GM19452 (cell line): ENCODE measurements around the gene RNF34.
"Not testable (repeated sequence)": the region's sequence is repeated elsewhere in the genome, so short reads cannot be mapped to it uniquely, and the experiment has no call there.

Experiments
- ATAC-seq: cut with Tn5 transposase; IDR thresholded peaks from one replicate; pipeline ENCODE4 v1.9.1; 2021; ENCODE audit not compliant: unreplicated experiment

RNF34 gene, protein sequence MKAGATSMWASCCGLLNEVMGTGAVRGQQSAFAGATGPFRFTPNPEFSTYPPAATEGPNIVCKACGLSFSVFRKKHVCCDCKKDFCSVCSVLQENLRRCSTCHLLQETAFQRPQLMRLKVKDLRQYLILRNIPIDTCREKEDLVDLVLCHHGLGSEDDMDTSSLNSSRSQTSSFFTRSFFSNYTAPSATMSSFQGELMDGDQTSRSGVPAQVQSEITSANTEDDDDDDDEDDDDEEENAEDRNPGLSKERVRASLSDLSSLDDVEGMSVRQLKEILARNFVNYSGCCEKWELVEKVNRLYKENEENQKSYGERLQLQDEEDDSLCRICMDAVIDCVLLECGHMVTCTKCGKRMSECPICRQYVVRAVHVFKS

DNA sequence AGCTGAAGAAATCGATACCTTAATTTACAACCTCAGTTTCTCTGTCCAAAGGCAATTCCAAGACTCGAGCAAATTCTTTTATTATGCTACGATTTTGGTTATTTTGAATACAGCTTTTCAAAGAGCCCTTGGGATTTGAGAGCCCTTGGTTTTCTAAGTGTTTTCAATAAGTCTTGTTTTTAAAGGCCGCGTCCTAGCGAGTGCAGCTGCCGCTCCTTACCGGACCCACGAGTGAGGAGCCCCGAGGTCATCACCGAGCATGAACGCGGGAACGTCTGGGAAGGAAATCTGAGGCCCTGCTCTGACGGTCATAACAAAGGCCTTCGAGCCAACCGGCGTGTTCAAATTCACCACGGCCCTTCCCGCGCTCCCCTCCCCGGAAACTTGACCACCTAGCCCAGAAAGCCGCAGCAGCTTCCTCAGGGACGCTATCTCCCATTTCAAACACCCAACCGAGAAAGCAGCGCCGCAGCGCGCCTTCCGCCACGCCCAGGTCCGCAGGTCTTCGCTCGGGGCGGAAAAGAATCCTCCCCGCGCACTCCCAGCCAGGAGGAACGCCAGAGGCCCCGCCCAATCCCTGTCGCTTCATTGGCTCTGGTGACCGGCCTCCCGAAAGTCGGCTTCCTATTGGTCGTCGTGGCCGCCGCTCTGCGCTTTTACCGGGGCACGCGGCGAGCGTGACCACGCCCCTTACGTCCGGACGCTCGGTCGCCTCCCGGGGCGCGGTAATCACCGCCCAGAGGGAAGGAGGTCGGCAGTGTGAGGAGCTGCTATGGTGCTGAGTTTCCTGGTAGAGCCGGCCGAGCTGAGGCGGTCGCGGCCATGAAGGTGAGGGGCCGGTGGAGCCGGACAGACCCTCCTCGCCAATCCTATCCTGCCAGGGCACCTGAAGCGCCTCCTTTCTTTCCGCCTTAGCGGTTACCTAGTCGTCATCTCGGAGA, at the start of gene RNF34:
Gene RNF34 (plus strand): TSS at position 728 of the 941 bp plus-strand sequence. CDS start 95 bp downstream, at position 823.
- ATAC-seq: peak; percentile 94

DNA sequence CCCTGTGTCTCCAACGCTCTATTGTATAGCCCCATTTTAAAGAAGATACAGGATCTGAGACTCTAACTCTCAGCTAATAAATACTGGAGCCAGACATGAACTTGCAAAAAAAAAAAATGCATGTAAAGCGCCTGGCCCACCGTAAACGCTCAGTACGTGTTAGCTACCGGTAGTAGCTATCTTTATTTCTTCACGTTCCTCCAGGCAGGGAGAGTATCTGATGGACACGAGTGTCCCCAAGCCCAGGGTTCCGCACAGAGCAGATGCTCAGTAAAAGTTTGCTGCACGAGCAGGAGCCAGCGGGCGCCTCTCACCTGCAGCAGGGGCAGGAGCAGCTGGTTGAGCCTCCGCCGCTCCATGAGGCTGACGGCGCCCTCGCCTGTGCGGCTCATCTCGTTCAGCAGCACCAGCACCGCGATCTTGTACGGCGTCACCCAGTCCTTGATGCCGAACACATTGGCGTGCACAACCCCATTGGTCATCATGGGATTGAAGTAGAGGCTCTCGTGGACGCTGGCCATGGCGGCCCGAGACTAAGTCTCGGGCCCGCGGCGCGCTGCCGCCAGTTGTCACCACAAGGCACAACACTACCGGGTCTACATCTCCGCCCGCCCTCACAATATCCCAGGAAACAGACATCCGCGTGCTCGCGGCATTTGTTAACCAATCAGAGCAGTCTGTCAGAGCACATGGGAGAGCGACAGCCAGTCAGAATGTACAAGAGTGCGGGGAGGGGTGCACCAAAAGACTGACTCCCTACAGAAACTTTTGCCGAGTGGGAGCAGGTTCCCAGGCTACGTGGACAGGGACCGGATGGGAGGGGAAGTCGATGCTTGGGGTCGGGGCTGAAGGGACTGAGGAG, 47.9 kb upstream of the RNF34 start, which contains the start of gene ANAPC5:
Gene ANAPC5 (minus strand): TSS at position 592 of the 862 bp plus-strand sequence. CDS start 71 bp downstream, at position 521.
- ATAC-seq: peak; percentile 97

DNA sequence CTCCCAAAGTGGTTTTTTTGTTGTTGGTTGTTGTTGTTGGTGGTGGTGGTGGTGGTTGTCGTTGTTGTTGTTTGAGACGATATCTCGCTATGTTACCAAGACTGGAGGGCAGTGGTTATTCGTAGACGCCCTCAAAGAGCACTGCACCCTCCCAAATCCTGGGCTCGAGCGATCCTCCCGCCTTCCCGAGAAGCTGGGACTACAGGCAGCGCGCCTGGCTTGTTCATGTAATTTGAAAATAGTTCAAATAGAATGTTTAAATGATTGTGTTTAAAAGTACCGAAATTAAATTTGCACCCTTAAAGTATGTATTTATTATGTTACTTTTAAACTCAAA, 47.3 kb upstream of the RNF34 start:
- ATAC-seq: no peak

DNA sequence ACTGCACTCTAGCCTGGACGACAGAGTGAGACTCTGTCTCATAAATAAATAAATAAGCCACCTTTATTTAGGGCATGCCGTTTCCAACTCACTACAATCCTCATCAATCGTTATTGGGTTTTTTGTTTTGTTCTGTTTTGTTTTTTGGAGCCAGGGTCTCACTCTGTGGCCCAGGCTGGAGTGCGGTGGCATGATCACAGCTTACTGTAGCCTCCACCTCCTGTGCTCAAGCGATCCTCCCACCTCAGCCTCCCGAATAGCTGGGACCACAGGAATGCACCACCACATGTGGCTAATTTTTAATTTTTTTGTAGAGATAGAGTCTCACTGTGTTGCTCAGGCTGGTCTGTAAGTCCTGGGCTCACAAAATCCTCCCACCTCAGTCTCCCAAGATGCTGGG, 44.1 kb upstream of the RNF34 start:
- no peak for ATAC-seq

DNA sequence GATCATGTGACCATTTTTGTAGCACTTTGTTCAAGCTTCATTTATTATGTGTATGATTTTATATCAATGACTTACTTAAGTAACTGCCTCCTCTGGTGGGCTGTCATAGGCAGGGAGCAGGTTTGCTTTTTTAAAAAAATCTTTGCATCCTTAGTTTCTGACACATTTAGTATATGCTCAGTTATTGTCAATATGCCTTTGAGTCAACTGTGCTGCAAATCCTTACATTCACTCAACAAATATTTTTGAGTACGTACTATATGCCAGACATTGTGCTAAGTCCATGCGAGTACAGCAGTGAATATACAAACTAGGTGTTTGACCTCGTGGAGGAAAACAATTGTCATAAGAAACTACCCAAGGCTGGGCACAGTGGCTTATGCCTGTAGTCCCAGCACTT, 43.3 kb upstream of the RNF34 start:
- ATAC-seq: no peak

DNA sequence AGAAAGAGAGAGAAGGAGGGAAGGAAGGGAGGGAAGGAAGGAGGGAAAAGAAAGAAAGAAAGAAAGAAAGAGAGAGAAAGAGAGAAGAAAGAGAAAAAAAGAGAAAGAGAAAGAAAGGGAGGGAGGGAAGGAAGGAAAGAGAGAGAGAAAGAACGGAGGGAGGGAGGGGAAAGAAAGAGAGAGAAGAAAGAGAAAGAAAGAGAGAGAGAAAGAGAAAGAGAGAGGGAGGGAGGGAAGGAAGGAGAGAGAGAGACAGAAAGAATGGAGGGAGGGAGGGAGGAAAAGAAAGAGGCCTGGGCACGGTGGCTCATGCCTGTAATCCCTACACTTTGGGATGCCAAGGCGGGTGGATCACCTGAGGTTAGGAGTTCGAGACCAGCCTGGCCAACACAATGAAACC, 42.6 kb upstream of the RNF34 start:
- ATAC-seq: no peak

DNA sequence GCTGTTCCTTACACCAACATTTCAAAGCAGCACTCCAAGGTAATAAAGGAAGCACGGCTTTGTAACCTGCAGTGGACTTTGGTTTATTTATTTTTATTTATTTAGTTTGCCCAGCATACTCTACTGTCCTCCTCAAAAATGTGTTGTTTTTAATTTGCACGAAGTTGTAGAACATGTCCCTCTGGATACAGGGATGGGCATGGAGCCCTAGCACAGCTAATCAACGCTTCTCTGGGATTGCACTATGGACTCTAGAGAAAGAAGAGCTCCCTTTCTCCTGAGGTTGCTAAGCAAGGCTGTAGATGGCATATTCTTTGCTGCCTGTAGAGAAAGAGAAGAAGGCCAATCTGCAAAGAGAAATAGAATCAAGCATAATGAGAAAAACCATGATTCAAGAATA, 41.8 kb upstream of the RNF34 start:
- ATAC-seq: no peak

DNA sequence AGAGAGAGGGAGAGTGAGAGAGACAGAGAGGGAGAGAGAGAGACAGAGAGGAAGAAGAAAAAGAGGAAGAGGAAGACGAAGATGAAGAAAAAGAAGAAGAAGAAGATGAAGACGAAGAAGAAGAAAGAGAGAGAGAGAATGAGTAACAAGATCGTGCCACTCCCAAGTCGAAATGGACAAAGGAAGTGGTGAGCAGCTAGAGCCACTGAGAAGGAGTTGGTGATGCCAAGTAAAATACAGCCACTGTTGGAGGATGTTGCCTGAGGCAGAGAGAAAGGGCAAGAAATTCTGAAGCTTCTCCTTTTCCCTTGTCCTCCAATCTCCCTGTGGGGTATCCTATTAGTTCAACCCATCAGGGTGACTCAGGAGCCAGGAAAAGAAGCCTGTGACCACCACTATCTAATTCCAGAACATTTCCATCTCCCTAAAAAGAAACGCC, 35.2 kb upstream of the RNF34 start:
- no peak for ATAC-seq

DNA sequence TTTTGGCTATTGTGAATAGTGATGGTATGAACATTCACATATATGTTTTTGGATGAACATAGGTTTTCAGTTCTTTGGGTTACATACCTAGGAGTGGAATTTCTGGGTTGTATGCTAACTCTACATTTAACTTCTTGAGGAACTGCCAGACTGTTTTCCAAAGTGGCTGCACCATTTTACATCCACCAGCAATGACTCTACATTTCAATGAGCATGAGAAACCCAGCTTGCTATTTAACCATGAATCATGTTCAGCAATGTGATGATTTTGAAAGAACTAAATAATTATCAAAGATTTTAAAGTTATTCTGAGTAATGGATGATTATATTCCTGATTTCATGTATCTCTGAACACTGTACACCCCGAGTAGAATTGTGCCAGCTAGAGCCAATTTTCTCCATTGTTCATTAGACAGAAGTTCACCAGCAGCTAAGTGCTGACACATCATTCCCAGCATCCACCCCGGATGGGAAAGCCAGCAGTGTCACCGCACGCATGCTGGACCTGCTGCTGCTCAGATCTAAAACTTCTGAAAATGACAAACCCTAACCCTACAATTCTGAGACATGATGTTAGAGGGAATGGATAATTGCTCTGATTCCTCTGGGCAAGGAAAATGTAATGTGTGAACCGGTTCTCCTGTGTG, 34.4 kb upstream of the RNF34 start:
- ATAC-seq: no peak

DNA sequence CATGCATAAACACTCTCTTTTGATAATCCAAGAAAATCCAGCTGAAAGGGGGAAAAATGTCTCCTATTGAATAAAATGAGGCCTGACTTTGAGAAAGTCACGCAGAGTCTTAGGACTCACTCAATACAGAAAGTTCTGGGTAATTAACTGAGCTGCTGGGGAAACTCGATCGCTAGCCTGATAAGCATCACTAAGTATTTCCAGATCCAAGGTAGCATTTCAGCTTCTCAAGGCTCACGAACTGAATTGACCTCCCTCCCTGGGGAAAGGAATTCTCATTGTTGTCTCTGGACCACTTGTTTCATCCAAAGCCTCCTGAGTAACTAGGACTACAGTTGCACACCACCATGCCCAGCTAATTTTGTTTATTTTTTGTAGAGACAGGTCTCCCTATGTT, 33.9 kb upstream of the RNF34 start:
- no peak for ATAC-seq

DNA sequence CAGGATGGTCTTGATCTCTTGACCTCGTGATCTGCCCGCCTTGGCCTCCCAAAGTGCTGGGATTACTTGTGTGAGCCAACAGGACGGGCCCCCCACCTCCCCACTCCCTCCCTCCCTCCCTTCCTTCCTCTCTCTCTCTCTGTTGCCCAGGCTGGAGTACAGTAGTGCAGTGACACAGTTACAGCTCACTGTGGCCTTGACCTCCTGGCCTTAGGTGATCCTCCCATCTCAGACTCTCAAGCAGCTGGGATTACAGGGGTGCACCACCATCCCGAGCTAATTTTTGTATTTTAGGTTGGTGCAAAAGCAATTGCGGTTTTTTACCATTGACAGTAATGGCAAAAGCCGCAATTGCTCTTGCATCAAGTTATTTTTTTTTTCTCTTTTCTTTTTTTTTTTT, 28.5 kb upstream of the RNF34 start:
- ATAC-seq: no peak

DNA sequence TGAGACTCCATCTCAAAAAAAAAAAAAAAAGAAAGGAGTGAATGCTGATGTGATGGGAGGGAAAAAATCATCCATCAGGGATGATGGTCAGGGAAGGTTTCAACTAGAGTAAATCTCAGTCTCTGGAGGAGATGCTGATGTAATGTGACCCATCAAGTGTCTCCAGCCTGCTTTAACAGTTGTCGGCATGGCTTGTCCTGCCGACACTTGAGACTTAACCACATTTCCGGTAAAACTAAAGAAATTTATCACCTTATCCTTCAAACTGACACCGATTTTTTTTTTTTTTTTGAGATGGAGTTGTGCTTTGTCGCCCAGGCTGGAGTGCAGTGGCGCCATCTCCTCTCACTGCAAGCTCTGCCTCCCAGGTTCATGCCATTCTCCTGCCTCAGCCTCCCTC, 26.2 kb upstream of the RNF34 start:
- no peak for ATAC-seq

DNA sequence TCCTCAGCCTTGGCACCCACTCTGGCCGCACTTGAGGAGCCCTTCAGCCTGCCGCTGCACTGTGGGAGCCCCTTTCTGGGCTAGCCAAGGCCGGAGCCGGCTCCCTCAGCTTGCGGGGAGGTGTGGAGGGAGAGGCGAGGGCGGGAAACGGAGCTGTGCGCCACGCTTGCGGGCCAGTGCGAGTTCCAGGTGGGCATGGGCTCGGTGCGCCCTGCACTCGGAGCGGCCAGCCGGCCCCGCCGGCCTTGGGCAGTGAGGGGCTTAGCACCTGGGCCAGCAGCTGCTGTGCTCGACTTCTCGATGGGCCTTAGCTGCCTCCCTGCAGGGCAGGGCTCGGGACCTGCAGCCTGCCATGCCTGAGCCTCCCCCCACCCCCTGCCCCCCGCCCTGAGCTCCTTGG, 25.6 kb upstream of the RNF34 start:
- ATAC-seq: not testable (repeated sequence)

DNA sequence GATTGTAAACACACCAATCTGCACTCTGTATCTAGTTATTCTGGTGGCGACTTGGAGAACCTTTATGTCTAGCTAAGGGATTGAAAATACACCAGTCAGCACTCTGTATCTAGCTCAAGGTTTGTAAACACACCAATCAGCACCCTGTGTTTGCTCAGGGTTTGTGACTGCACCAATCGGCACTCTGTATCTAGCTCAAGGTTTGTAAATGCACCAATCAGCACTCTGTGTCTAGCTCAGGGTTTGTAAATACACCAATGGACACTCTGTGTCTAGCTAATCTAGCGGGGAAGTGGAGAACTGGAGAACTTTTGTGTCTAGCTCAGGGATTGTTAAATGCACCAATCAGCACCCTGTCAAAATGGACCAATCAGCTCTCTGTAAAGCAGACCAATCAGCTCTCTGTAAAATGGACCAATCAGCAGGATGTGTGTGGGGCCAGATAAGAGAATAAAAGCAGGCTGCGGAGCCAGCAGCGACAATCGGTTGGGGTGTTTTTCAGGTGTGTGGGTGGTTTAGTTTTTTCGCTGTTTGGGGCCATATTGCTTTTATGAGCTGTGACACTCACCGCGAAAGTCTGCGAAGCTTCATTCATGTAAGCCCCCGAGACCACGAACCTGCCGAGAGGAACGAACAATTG, 24.9 kb upstream of the RNF34 start:
- not testable (repeated sequence) for ATAC-seq

DNA sequence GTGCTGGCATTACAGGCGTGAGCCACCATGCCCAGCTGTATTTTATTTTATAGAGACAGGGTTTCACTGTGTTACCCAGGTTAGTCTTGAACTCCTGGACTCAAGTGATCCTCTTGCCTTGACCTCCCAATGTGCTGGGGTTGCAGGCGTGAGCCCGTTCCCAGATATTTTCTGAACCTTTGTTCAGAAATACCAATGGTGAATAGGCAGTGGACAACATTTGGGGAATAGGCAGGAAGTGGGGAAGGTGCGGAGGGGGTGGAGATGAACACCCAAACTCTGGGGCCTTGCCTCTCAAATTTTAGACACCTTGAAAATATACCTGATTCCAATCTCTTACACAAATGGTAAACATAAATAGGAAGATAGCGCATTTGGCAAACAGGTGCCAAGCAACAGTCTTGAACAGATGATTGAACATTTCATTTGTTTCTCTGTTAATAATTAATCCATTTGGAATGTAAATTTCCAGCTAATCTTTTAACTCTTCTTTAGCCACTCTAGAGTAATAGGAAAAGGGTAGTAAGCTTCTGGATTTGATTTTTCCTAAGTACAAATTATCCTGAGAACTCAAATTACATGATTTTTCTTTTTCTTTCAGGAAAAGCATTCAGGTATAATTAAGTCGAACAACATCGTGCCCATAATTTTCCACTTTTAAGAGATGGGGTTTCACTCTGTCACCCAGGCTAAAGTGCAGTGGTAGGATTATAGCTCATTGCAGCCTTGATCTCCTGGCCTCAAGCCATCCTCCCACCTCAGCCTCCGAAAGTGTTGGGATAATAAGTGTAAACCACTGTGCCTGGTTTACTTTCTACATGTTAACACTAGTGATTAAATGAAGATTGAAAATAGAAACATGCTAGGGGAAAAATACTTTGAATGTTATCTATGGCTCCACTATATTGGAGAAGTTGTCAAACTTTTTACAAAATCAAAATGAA, 22.9 kb upstream of the RNF34 start:
- ATAC-seq: no peak

DNA sequence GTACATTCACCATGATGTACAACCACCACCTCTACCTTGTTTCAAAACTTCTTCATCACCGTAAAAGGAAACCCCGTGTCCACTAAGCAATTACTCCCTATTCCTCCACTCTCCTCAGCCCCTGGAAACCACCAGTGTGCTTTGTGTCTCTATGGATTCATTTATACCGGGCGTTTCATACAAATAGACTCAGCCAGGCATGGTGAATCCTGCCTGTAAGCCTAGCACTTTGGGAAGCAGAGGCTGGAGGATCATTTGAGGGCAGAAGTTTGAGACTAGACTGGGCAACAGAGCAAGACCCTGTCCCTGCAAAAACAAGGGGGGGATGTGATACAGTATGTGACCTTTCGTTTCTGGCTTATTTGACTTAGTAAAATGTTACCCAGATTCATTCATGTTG, 21.2 kb upstream of the RNF34 start:
- ATAC-seq: no peak

DNA sequence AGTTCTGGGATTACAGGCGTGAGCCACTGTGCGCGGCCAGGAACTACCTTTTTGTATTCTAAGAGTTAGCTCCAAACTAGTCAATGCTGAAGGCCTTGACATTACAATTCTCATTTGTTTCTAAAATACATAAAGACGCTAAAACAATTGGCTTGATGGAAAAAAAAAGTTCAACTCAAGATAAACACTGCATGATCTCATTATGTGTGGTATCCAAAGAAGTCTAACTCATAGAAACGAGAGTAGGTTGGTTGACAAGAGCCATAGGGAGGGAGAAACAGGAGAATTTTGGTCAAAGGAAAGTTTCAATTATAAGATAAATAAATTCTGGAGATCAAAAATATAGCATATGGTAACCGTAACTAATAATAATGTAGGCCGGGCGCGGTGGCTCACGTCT, 20.0 kb upstream of the RNF34 start:
- ATAC-seq: no peak

DNA sequence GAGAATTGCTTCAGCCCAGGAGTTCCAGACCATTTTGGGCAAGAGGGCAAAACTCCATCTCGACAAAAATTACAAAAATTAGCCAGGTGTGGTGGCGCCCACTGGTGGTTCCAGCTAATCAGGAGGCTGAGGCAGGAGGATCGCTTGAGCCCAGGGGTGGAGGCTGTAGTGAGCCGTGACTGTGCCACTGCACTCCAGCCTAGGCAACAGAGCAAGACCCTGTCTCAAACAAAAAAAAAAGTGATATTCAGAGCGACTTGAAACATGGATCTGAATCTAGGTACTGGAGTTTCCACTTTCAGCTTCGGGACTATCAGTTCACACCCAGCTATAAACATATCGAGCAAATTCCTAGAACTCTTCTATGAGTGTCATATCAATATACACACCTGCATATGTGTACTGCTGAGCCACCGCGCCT, 16.3 kb upstream of the RNF34 start:
- ATAC-seq: no peak

DNA sequence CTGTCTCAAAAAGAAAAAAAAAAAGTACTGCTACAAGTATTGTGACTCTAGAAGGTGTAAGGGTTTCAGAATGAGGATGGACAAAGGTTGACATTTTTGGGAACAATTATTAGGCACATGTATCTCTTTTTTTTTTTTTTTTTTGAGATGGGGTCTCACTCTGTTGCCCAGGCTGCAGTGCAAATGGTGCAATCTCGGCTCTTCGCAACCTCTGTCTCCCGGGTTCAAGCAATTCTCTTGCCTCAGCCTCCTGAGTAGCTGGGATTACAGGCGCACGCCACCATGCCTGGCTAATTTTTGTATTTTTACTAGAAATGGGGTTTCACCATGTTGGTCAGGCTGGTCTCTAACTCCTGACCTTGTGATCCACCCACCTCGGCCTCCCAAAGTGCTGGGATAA, 15.0 kb upstream of the RNF34 start:
- ATAC-seq: not testable (repeated sequence)
